ENCODE results near the gene SPAAR. TPM values are rescaled to one million over a fixed set of nuclear protein-coding genes. Genes with fewer than 3 reads are reported as not detected.

Gene SPAAR
- total and polyA plus RNA-seq, 9 of the 15 experiments (the other 6 are each of a cell fraction or from before 2014, with no cell fraction given) = not detected

GRCh38 chr9:35911690-35912089 lies 2.4 kb downstream of the SPAAR start (continued):
- no peak for TF ChIP-seq MLX (CRISPR knock-in tag; conservative IDR thresholded peaks at IDR 0.05)
- TF ChIP-seq NR0B1 (IDR thresholded peaks at IDR 0.05; ENCODE audit: partially characterized antibody) = no peak
- TF ChIP-seq, protein P1, sequence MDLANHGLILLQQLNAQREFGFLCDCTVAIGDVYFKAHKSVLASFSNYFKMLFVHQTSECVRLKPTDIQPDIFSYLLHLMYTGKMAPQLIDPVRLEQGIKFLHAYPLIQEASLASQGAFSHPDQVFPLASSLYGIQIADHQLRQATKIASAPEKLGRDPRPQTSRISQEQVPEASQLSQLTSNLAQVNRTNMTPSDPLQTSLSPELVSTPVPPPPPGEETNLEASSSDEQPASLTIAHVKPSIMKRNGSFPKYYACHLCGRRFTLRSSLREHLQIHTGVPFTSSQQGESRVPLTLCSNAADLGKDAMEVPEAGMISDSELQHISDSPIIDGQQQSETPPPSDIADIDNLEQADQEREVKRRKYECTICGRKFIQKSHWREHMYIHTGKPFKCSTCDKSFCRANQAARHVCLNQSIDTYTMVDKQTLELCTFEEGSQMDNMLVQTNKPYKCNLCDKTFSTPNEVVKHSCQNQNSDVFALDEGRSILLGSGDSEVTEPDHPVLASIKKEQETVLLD (IDR thresholded peaks at IDR 0.05) = no peak
- TF ChIP-seq NFXL1 (CRISPR knock-in tag; IDR thresholded peaks at IDR 0.05) = no peak
- TF ChIP-seq, protein P2, sequence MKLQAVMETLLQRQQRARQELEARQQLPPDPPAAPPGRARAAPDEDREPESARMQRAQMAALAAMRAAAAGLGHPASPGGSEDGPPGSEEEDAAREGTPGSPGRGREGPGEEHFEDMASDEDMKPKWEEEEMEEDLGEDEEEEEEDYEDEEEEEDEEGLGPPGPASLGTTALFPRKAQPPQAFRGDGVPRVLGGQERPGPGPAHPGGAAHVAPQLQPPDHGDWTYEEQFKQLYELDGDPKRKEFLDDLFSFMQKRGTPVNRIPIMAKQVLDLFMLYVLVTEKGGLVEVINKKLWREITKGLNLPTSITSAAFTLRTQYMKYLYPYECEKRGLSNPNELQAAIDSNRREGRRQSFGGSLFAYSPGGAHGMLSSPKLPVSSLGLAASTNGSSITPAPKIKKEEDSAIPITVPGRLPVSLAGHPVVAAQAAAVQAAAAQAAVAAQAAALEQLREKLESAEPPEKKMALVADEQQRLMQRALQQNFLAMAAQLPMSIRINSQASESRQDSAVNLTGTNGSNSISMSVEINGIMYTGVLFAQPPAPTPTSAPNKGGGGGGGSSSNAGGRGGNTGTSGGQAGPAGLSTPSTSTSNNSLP (IDR thresholded peaks at IDR 0.05; ENCODE audit: borderline replicate concordance, low read depth, low read length) = no peak

All from K562 (cell line).